AG09309 (cell line): Measurements from ENCODE around the gene KBTBD4.

ENCODE experiments used
- DNase-seq: peaks from one replicate; pipeline ENCODE4 v3.0.0-alpha.2; 2010; ENCODE audit warnings: low read depth
- H3K4me3 ChIP-seq: 2 replicates; pipeline ENCODE4 v1.5.1; 2011; ENCODE audit warnings: mild to moderate bottlenecking, low read depth, low read length, moderate library complexity; ENCODE audit not compliant: control insufficient read depth
- CTCF ChIP-seq: IDR thresholded peaks from 2 replicates; pipeline ENCODE4 v1.5.1; 2011; ENCODE audit warnings: mild to moderate bottlenecking, low read depth, low read length, inconsistent platforms; ENCODE audit not compliant: insufficient read depth, control insufficient read depth; ENCODE audit errors: missing control alignments

KBTBD4 gene

GRCh38 chr11:47599902-47600301 is 21.1 kb upstream of the KBTBD4 start:
- no peak for DNase-seq
- no peak for TF ChIP-seq CTCF
- no peak overlapping the region for H3K4me3 ChIP-seq

- no peak for DNase-seq
- no peak overlapping the region for H3K4me3 ChIP-seq
- no peak for TF ChIP-seq CTCF
These were observed 17.2 kb upstream of the KBTBD4 start for GRCh38 chr11:47595967-47596366.

GRCh38 chr11:47595029-47595428 is 16.3 kb upstream of the KBTBD4 start:
- DNase-seq = no peak
- H3K4me3 ChIP-seq = no peak overlapping the region
- no peak for TF ChIP-seq CTCF

GRCh38 chr11:47593934-47594855 is 15.4 kb upstream of the KBTBD4 start, which contains the start of gene C1QTNF4:
C1QTNF4 (minus strand) TSS chr11:47594411; CDS start chr11:47590810, 3,601 bp downstream.
- DNase-seq = no peak
- no peak for TF ChIP-seq CTCF
- peak within 1 kb of the TSS; percentile 28 for H3K4me3 ChIP-seq

- H3K4me3 ChIP-seq = no peak overlapping the region
- DNase-seq = no peak
- TF ChIP-seq CTCF = no peak
These were observed 14.7 kb upstream of the KBTBD4 start for GRCh38 chr11:47593492-47593933.

GRCh38 chr11:47592970-47593369 is 14.2 kb upstream of the KBTBD4 start:
- H3K4me3 ChIP-seq = no peak overlapping the region
- TF ChIP-seq CTCF = no peak
- no peak for DNase-seq
